ENCODE measurements around the gene ID2. TPM values are rescaled to one million over a fixed set of nuclear protein-coding genes. Genes with fewer than 3 reads are reported as not detected.

ID2 gene
- total and polyA plus RNA-seq, 2 of the 13 experiments (the other 11 are each of a cell fraction or from before 2014, with no cell fraction given), result 214 to 719 TPM

GRCh38 chr2:8679827-8680731 lies 1.8 kb upstream of the ID2 start (continued):
- TF ChIP-seq ZNF460 (CRISPR knock-in tag; IDR thresholded peaks at IDR 0.05; ENCODE audit: borderline replicate concordance) (no peak), RFXAP (CRISPR knock-in tag; IDR thresholded peaks at IDR 0.05; ENCODE audit: borderline replicate concordance) (peak; percentile 22; the same call in 1 of the 2 replicates), TBX3 (IDR thresholded peaks at IDR 0.05; ENCODE audit: borderline replicate concordance) (peak; percentile 11; the same call in 1 of the 2 replicates), CHD2 (IDR thresholded peaks at IDR 0.05; ENCODE audit: low read depth, low read length) (0 out of 2 replicates have a peak, but pooled peaks have one; percentile 32), PITX1 (CRISPR knock-in tag; IDR thresholded peaks at IDR 0.05) (peak; percentile 81), SNAPC5 (CRISPR knock-in tag; IDR thresholded peaks at IDR 0.05; ENCODE audit: borderline replicate concordance) (no peak), TEAD3 (CRISPR knock-in tag; optimal IDR thresholded peaks at IDR 0.05; ENCODE audit: borderline replicate concordance) (peak; percentile 65), ZNF282 (IDR thresholded peaks at IDR 0.05; ENCODE audit: partially characterized antibody) (no peak), SPEN (CRISPR knock-in tag; IDR thresholded peaks at IDR 0.05; ENCODE audit: low read depth) (peak; percentile 66), PHF21A (CRISPR knock-in tag; IDR thresholded peaks at IDR 0.05) (peak; percentile 91), DR1 (CRISPR knock-in tag; IDR thresholded peaks at IDR 0.05) (peak; percentile 34; the same call in 1 of the 2 replicates), ZNF605 (CRISPR knock-in tag; IDR thresholded peaks at IDR 0.05) (peak; percentile 96), ZNF362 (CRISPR knock-in tag; IDR thresholded peaks at IDR 0.05; ENCODE audit: borderline replicate concordance) (peak; percentile 87), CBFB (CRISPR knock-in tag; IDR thresholded peaks at IDR 0.05) (peak; percentile 75), ZZZ3 (CRISPR knock-in tag; IDR thresholded peaks at IDR 0.05; ENCODE audit: borderline replicate concordance) (peak; percentile 63), GLMP (CRISPR knock-in tag; IDR thresholded peaks at IDR 0.05; ENCODE audit: borderline replicate concordance) (no peak), SOX13 (IDR thresholded peaks at IDR 0.05) (no peak; the same call in 1 of the 2 replicates), SOX13 (CRISPR knock-in tag; conservative IDR thresholded peaks at IDR 0.05 in 1 of 2, IDR thresholded peaks at IDR 0.05 in 1 of 2) (peak in 1 of 2 experiments; percentile 79; a peak in 2 of 4 replicates), ZNF790 (CRISPR knock-in tag; IDR thresholded peaks at IDR 0.05; ENCODE audit: borderline replicate concordance) (peak; percentile 66; the same call in 1 of the 2 replicates), ZNF543 (CRISPR knock-in tag; IDR thresholded peaks at IDR 0.05) (peak; percentile 62), IRF9 (CRISPR knock-in tag; IDR thresholded peaks at IDR 0.05; ENCODE audit: borderline replicate concordance) (peak; percentile 87; the same call in 1 of the 2 replicates)

Measured in HepG2 (cell line).